Panc1 (cell line): ENCODE measurements around the gene USP24. TPM values are rescaled to one million over a fixed set of nuclear protein-coding genes. Genes with fewer than 3 reads are reported as not detected.

Source experiments
- ATAC-seq: fragments of 200-7000 bp; cut with Tn5 transposase; 2 replicates; pipeline ENCODE4 v1.9.1; 2020; ENCODE audit warnings: mild to moderate bottlenecking, moderate library complexity
- BruUV-seq: library from RNA; stranded (reverse); fragments of 400-500 nt; replicated peaks from 2 replicates; lab custom pipeline; 2021; lab: Mats Ljungman, UMichigan
- CTCF ChIA-PET: fragments of 300-600 bp; sonication (Branson Sonifier 250); formaldehyde crosslinking; loops from one replicate; lab custom pipeline; 2022; ENCODE audit warnings: antibody characterized with exemption; lab: Charles Lee
- POLR2A ChIA-PET: fragments of 300-600 bp; sonication (Branson Sonifier 250); formaldehyde crosslinking; loops from one replicate; lab custom pipeline; 2022; ENCODE audit warnings: antibody characterized with exemption; lab: Charles Lee
- DNase-seq: peaks from one replicate; pipeline ENCODE4 v3.0.0-alpha.2; 2010; ENCODE audit warnings: low read depth, low spot score
- H3K27ac ChIP-seq: 2 replicates; pipeline ENCODE4 v1.5.1; 2011; ENCODE audit warnings: mild to moderate bottlenecking, low read length, inconsistent platforms
- H3K27me3 ChIP-seq: fragments of 200-500 bp; sonication (Bioruptor generic); 2 replicates; pipeline ENCODE4 v1.6.0; 2014; ENCODE audit warnings: low read length, inconsistent platforms; ENCODE audit not compliant: control insufficient read depth, insufficient read depth
- H3K36me3 ChIP-seq: fragments of 200-500 bp; sonication (Bioruptor generic); 2 replicates; pipeline ENCODE4 v1.5.1; 2014; ENCODE audit warnings: inconsistent platforms, mild to moderate bottlenecking, low read length, moderate library complexity; ENCODE audit not compliant: control insufficient read depth, insufficient read depth
- H3K4me1 ChIP-seq: 2 replicates; pipeline ENCODE4 v1.5.1; 2011; ENCODE audit warnings: inconsistent platforms, mild to moderate bottlenecking, low read length, moderate library complexity; ENCODE audit not compliant: control insufficient read depth, insufficient read depth
- H3K4me3 ChIP-seq, 2 experiments: 2 replicates each; pipeline ENCODE4 v1.5.1; 2011 to 2012; ENCODE audit warnings: low read depth in 2 of 2, low read length in 2 of 2, mild to moderate bottlenecking in 2 of 2, inconsistent platforms in 1 of 2, moderate library complexity in 1 of 2
- H3K9me3 ChIP-seq: fragments of 200-500 bp; sonication (Bioruptor generic); 2 replicates; pipeline ENCODE4 v1.5.1; 2014; ENCODE audit warnings: low read depth, mild to moderate bottlenecking, inconsistent platforms, low read length, moderate library complexity; ENCODE audit not compliant: control insufficient read depth, insufficient read depth
- CTCF ChIP-seq: fragments of 450-650 bp; IDR thresholded peaks from 2 replicates; pipeline ENCODE4 v1.5.1; 2017; ENCODE audit warnings: mild to moderate bottlenecking
- POLR2AphosphoS5 ChIP-seq: IDR thresholded peaks from 2 replicates; pipeline ENCODE4 v1.6.1; 2012; ENCODE audit warnings: mild to moderate bottlenecking, low read depth, low read length, moderate library complexity
- REST ChIP-seq, 2 experiments: IDR thresholded peaks; 2 replicates each; pipeline ENCODE4 v1.6.1; 2011 to 2012; ENCODE audit warnings: low read depth in 2 of 2, control low read depth in 1 of 2, low read length in 1 of 2, mild to moderate bottlenecking in 1 of 2, moderate library complexity in 1 of 2; ENCODE audit not compliant: insufficient read depth in 1 of 2
- SIN3A ChIP-seq: IDR thresholded peaks from 2 replicates; pipeline ENCODE4 v1.6.1; 2012; ENCODE audit warnings: low read depth, mild to moderate bottlenecking, low read length, moderate library complexity, borderline replicate concordance; ENCODE audit not compliant: insufficient read depth
- TCF7L2 ChIP-seq: IDR thresholded peaks from 2 replicates; pipeline ENCODE4 v1.6.1; 2011; ENCODE audit warnings: mild to moderate bottlenecking, low read depth, low read length, inconsistent platforms
- in situ Hi-C: cut with HindIII; loops from 2 replicates; pipeline ENCODE4 v1.10.0; 2016; ENCODE audit warnings: low sequenced_read_pairs, low pct_unique_long_range_greater_than_20kb
- intact Hi-C: fragments of 100-400 bp; cut with micrococcal nuclease; formaldehyde crosslinking; loops from one replicate; pipeline ENCODE4 v1.10.0; 2022; ENCODE audit not compliant: unreplicated experiment
- total RNA-seq: library from RNA; stranded (reverse); gene quantifications from one replicate; pipeline ENCODE4 v1.2.1, GENCODE V29; 2021; ENCODE audit not compliant: unreplicated experiment

Gene USP24
- total RNA-seq, 1 experiment from 2014 or later = 52.2 TPM

- ATAC-seq (no peak), DNase-seq (no peak)
- in situ Hi-C loops = no loop called here
- H3K4me1 ChIP-seq = peaks cover 2% of the 10 kb centered on the region; the same call in 1 of the 2 replicates
- POLR2A ChIA-PET = no interaction called here
- BruUV-seq = no TSS peak
- CTCF ChIA-PET = no interaction called here
- H3K9me3 ChIP-seq = no peaks in the 10 kb centered on the region
- H3K27me3 ChIP-seq = no peaks in the 10 kb centered on the region; the same call in 1 of the 2 replicates
- H3K36me3 ChIP-seq = no peaks in the 10 kb centered on the region
- H3K4me3 ChIP-seq = no peak overlapping the region
- intact Hi-C loops = no loop called here
- no peak overlapping the region for H3K27ac ChIP-seq
- TF ChIP-seq POLR2AphosphoS5 (no peak), CTCF (no peak), REST (IDR thresholded peaks at IDR 0.05; ENCODE audit: insufficient read depth in 1 of 2, low read depth in 2 of 2, low read length in 1 of 2) (no peak), TCF7L2 (no peak), SIN3A (no peak)
These were observed 17.4 kb upstream of the USP24 start for GRCh38 chr1:55232448-55233144.

- no TSS peak for BruUV-seq
- CTCF ChIA-PET = no interaction called here
These were observed 16.6 kb upstream of the USP24 start for GRCh38 chr1:55231745-55232144.

More at GRCh38 chr1:55231745-55232144, 16.6 kb upstream of the USP24 start:
- in situ Hi-C loops (no loop called here), intact Hi-C loops (no loop called here)
- no peaks in the 10 kb centered on the region for H3K9me3 ChIP-seq
- H3K27ac ChIP-seq = no peak overlapping the region
- DNase-seq = no peak
- no peak for ATAC-seq
- H3K36me3 ChIP-seq = no peaks in the 10 kb centered on the region
- TF ChIP-seq POLR2AphosphoS5 (no peak), SIN3A (no peak), CTCF (no peak), REST (IDR thresholded peaks at IDR 0.05; ENCODE audit: insufficient read depth in 1 of 2, low read depth in 2 of 2, low read length in 1 of 2) (no peak), TCF7L2 (no peak)
- no peaks in the 10 kb centered on the region; the same call in 1 of the 2 replicates for H3K27me3 ChIP-seq
- no peak overlapping the region for H3K4me3 ChIP-seq
- POLR2A ChIA-PET = no interaction called here
- peaks cover 2% of the 10 kb centered on the region; the same call in 1 of the 2 replicates for H3K4me1 ChIP-seq
